SK-N-SH (cell line): Measurements from ENCODE around the gene BNIP5. TPM values are rescaled to one million over a fixed set of nuclear protein-coding genes. Genes with fewer than 3 reads are reported as not detected.

Source experiments
- CTCF ChIA-PET: fragments of 300-600, 350-600 bp; formaldehyde crosslinking; extraction: SDS; loops from one replicate; lab custom pipeline; 2021; lab: Yijun Ruan, JAX
- POLR2A ChIA-PET: fragments of 350-600 bp; sonication (Branson Sonifier 250); formaldehyde crosslinking; extraction: SDS; loops from one replicate; lab custom pipeline; 2020; ENCODE audit warnings: antibody characterized with exemption, inconsistent platforms; lab: Yijun Ruan, JAX
- DNase-seq: peaks from one replicate; pipeline ENCODE4 v3.0.0; 2012
- H2AFZ ChIP-seq: fragments of 200-600 bp; sonication (generic); 2 replicates; pipeline ENCODE4 v1.8.1; 2016; ENCODE audit warnings: antibody characterized with exemption, mild to moderate bottlenecking, low read depth
- H3F3A ChIP-seq: fragments of 200-600 bp; sonication (generic); replicated peaks from 2 replicates; pipeline ENCODE3; 2016; ENCODE audit warnings: antibody characterized with exemption, mild to moderate bottlenecking; ENCODE audit not compliant: insufficient read depth
- H3K27ac ChIP-seq, 2 experiments: fragments of 200-500 bp in 1 of 2; fragments of 200-600 bp in 1 of 2; sonication (Bioruptor generic) in 1 of 2; sonication (generic), shearing (Covaris generic) in 1 of 2; 2 replicates each; pipeline versions ENCODE4 v1.5.1 to v1.6.1; 2014 to 2016; ENCODE audit warnings: low read depth in 2 of 2, inconsistent platforms in 1 of 2, low read length in 1 of 2, mild to moderate bottlenecking in 1 of 2, mixed read lengths in 1 of 2
- H3K27me3 ChIP-seq: fragments of 200-600 bp; sonication (generic), shearing (Covaris generic); 2 replicates; pipeline ENCODE4 v1.6.1; 2016; ENCODE audit warnings: mixed run types; ENCODE audit not compliant: insufficient read depth
- H3K36me3 ChIP-seq, 2 experiments: fragments of 200-500 bp in 1 of 2; fragments of 200-600 bp in 1 of 2; sonication (Bioruptor generic) in 1 of 2; sonication (generic) in 1 of 2; replicated peaks in 1 of 2; 2 replicates each; pipeline versions ENCODE3 to v1.5.1; 2014 to 2016; ENCODE audit warnings: low read length in 1 of 2, mild to moderate bottlenecking in 1 of 2; ENCODE audit not compliant: insufficient read depth in 2 of 2, control insufficient read depth in 1 of 2
- H3K4me1 ChIP-seq, 2 experiments: fragments of 200-500 bp in 1 of 2; fragments of 200-600 bp in 1 of 2; sonication (Bioruptor generic) in 1 of 2; sonication (generic), shearing (Covaris generic) in 1 of 2; 2 replicates each; pipeline versions ENCODE4 v1.5.1 to v1.6.1; 2014 to 2016; ENCODE audit warnings: low read depth in 1 of 2, low read length in 1 of 2, mixed run types in 1 of 2; ENCODE audit not compliant: insufficient read depth in 2 of 2, control insufficient read depth in 1 of 2
- H3K4me2 ChIP-seq: fragments of 200-600 bp; sonication (generic), shearing (Covaris generic); 2 replicates; pipeline ENCODE4 v1.6.1; 2017; ENCODE audit warnings: mixed run types
- H3K4me3 ChIP-seq, 2 experiments: fragments of 200-500 bp in 1 of 2; fragments of 200-600 bp in 1 of 2; sonication (Bioruptor generic) in 1 of 2; sonication (generic), shearing (Covaris generic) in 1 of 2; 2 replicates each; pipeline versions ENCODE4 v1.5.1 to v1.8.1; 2014 to 2016; ENCODE audit warnings: low read depth in 2 of 2, inconsistent platforms in 1 of 2, low read length in 1 of 2, mild to moderate bottlenecking in 1 of 2, mixed read lengths in 1 of 2, moderate library complexity in 1 of 2
- H3K79me2 ChIP-seq: fragments of 200-600 bp; sonication (generic); 2 replicates; pipeline ENCODE4 v1.8.1; 2017; ENCODE audit warnings: mild to moderate bottlenecking; ENCODE audit not compliant: insufficient read depth
- H3K9ac ChIP-seq: fragments of 200-600 bp; sonication (generic); 2 replicates; pipeline ENCODE4 v1.6.1; 2017; ENCODE audit warnings: mixed run types
- H3K9me2 ChIP-seq: fragments of 200-600 bp; sonication (generic); 2 replicates; pipeline ENCODE4 v1.6.1; 2017; ENCODE audit warnings: mixed run types
- H3K9me3 ChIP-seq: fragments of 200-600 bp; sonication (generic); 2 replicates; pipeline ENCODE4 v1.6.1; 2017; ENCODE audit warnings: mixed run types, mild to moderate bottlenecking, moderate library complexity
- H4K20me1 ChIP-seq: fragments of 200-600 bp; sonication (generic); 2 replicates; pipeline ENCODE4 v1.6.1; 2017; ENCODE audit warnings: mild to moderate bottlenecking, mixed run types; ENCODE audit not compliant: insufficient read depth
- EP300 ChIP-seq, 2 experiments: IDR thresholded peaks; 2 replicates each; pipeline versions ENCODE4 v1.4.0 to v1.6.1; 2012; ENCODE audit warnings: borderline replicate concordance in 1 of 2, low read depth in 1 of 2, low read length in 1 of 2
- EZH2phosphoT487 ChIP-seq: fragments of 200-600 bp; sonication (generic); IDR thresholded peaks from 2 replicates; pipeline ENCODE4 v1.6.1; 2017; ENCODE audit warnings: low read depth, mixed run types, mild to moderate bottlenecking, antibody characterized with exemption, moderate library complexity, borderline replicate concordance
- FOSL2 ChIP-seq: IDR thresholded peaks from 2 replicates; pipeline ENCODE4 v1.4.0; 2012; ENCODE audit warnings: low read depth, mild to moderate bottlenecking, moderate library complexity, borderline replicate concordance
- FOXJ3 ChIP-seq: sonication (generic); formaldehyde crosslinking; IDR thresholded peaks from 2 replicates; pipeline ENCODE4 v1.5.1; 2020; ENCODE audit warnings: mild to moderate bottlenecking, missing genetic modification reagents
- GABPA ChIP-seq: IDR thresholded peaks from 2 replicates; pipeline ENCODE4 v1.4.0; 2012; ENCODE audit warnings: low read depth, mild to moderate bottlenecking
- GATA2 ChIP-seq: sonication (generic); formaldehyde crosslinking; IDR thresholded peaks from 2 replicates; pipeline ENCODE4 v1.5.0; 2020; ENCODE audit warnings: mild to moderate bottlenecking, missing genetic modification reagents
- JUND ChIP-seq: IDR thresholded peaks from 2 replicates; pipeline ENCODE4 v1.4.0; 2012
- MAX ChIP-seq: IDR thresholded peaks from 2 replicates; pipeline ENCODE4 v1.4.0; 2012; ENCODE audit warnings: low read depth
- MXI1 ChIP-seq: IDR thresholded peaks from 2 replicates; pipeline ENCODE4 v1.6.1; 2012; ENCODE audit warnings: mild to moderate bottlenecking, low read depth, low read length, improper control_type of control experiment
- POLR2AphosphoS5 ChIP-seq: IDR thresholded peaks from 2 replicates; pipeline ENCODE4 v1.6.1; 2012; ENCODE audit warnings: low read depth, low read length
- RXRA ChIP-seq: IDR thresholded peaks from 2 replicates; pipeline ENCODE4 v1.4.0; 2012; ENCODE audit warnings: low read depth, mild to moderate bottlenecking, borderline replicate concordance
- SIN3A ChIP-seq: IDR thresholded peaks from 2 replicates; pipeline ENCODE4 v1.6.1; 2012; ENCODE audit warnings: low read depth, mild to moderate bottlenecking, low read length, moderate library complexity, borderline replicate concordance
- SMC3 ChIP-seq: IDR thresholded peaks from 2 replicates; pipeline ENCODE4 v1.6.1; 2012; ENCODE audit warnings: low read depth, low read length, improper control_type of control experiment
- USF1 ChIP-seq: IDR thresholded peaks from 2 replicates; pipeline ENCODE4 v1.4.0; 2012; ENCODE audit warnings: low read depth, borderline replicate concordance
- WGBS: methylation state at CpG from one replicate; pipeline ENCODE4 v1.1.6; 2017; ENCODE audit warnings: low lambda C conversion rate; 5-methylcytosine and 5-hydroxymethylcytosine counted together
- polyA plus RNA-seq, 3 experiments: library from polyadenylated mRNA; depleted of rRNA; stranded (reverse); fragments of >200 nt; gene quantifications; 2 replicates each; pipeline ENCODE4 v1.2.3, GENCODE V29; 2012
- TF ChIP-seq, protein P1 (sequence below): IDR thresholded peaks from 2 replicates; pipeline ENCODE4 v1.6.1; 2012; ENCODE audit warnings: mild to moderate bottlenecking, low read depth, low read length, moderate library complexity
- TF ChIP-seq, protein P2 (sequence below): IDR thresholded peaks from 2 replicates; pipeline ENCODE4 v1.4.0; 2012; ENCODE audit warnings: low read depth, borderline replicate concordance
- TF ChIP-seq, protein P3 (sequence below): fragments of 150-350 bp; IDR thresholded peaks from 2 replicates; pipeline ENCODE4 v1.6.1; 2016; ENCODE audit warnings: mild to moderate bottlenecking, low read depth, low read length
- TF ChIP-seq, protein P4 (sequence below): fragments of 150-350 bp; IDR thresholded peaks from 2 replicates; pipeline ENCODE4 v1.6.1; 2017; ENCODE audit warnings: antibody characterized with exemption, low read length, low read depth, borderline replicate concordance

BNIP5 gene
- polyA plus RNA-seq, 1 of the 3 experiments (the other 2 are of a cell fraction) = not detected

DNA sequence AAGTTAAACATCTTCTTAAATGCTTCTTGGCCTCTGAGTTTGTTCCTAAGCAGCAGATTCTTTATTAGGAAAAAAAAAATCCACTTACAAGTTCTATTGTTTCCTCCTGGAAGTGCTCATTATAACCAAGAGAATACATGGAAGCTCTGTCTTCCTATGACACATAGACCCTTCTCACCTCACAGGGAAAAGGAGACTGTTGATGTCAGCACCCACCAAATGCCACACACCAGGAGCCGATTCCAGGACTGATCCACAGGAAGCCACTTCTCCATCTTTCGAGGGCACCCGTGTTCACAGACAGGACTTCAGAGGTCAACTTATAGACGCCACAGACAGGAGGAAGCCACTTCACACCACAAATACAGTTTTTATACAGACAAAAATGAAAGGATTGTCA, 13.4 kb upstream of the BNIP5 start (continued):
- TF ChIP-seq FOSL2 = no peak
- TF ChIP-seq, protein P1, sequence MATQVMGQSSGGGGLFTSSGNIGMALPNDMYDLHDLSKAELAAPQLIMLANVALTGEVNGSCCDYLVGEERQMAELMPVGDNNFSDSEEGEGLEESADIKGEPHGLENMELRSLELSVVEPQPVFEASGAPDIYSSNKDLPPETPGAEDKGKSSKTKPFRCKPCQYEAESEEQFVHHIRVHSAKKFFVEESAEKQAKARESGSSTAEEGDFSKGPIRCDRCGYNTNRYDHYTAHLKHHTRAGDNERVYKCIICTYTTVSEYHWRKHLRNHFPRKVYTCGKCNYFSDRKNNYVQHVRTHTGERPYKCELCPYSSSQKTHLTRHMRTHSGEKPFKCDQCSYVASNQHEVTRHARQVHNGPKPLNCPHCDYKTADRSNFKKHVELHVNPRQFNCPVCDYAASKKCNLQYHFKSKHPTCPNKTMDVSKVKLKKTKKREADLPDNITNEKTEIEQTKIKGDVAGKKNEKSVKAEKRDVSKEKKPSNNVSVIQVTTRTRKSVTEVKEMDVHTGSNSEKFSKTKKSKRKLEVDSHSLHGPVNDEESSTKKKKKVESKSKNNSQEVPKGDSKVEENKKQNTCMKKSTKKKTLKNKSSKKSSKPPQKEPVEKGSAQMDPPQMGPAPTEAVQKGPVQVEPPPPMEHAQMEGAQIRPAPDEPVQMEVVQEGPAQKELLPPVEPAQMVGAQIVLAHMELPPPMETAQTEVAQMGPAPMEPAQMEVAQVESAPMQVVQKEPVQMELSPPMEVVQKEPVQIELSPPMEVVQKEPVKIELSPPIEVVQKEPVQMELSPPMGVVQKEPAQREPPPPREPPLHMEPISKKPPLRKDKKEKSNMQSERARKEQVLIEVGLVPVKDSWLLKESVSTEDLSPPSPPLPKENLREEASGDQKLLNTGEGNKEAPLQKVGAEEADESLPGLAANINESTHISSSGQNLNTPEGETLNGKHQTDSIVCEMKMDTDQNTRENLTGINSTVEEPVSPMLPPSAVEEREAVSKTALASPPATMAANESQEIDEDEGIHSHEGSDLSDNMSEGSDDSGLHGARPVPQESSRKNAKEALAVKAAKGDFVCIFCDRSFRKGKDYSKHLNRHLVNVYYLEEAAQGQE = no peak
- TF ChIP-seq, all 33 proteins: peak for 0

- Histone ChIP-seq H3K4me1 (peaks cover 6 to 9% of the 10 kb centered on the region in 2 experiments; a peak in 2 of 4 replicates), H3K4me3 (no peak overlapping the region), H3K9ac (no peak overlapping the region), H3K9me3 (no peaks in the 10 kb centered on the region), H3K27ac (no peak overlapping the region), H3K9me2 (no peaks in the 10 kb centered on the region), H3K79me2 (no peaks in the 10 kb centered on the region), H2AFZ (no peak overlapping the region), H3K36me3 (no peaks in the 10 kb centered on the region), H3F3A (no peaks in the 10 kb centered on the region), H3K4me2 (no peak overlapping the region), H3K27me3 (no peaks in the 10 kb centered on the region), H4K20me1 (no peaks in the 10 kb centered on the region)
- WGBS = 79% methylated on average over 6 of the region's 6 CpGs
- ChIA-PET CTCF (interaction anchor here (0.8 to 9.3 kb wide), 5 partner anchors 9 to 74 kb away, joined by 3 to 69 read pairs (median 7); no protein-coding TSS in a partner anchor), POLR2A (no interaction called here)
- no peak for DNase-seq
- TF ChIP-seq, protein P2, sequence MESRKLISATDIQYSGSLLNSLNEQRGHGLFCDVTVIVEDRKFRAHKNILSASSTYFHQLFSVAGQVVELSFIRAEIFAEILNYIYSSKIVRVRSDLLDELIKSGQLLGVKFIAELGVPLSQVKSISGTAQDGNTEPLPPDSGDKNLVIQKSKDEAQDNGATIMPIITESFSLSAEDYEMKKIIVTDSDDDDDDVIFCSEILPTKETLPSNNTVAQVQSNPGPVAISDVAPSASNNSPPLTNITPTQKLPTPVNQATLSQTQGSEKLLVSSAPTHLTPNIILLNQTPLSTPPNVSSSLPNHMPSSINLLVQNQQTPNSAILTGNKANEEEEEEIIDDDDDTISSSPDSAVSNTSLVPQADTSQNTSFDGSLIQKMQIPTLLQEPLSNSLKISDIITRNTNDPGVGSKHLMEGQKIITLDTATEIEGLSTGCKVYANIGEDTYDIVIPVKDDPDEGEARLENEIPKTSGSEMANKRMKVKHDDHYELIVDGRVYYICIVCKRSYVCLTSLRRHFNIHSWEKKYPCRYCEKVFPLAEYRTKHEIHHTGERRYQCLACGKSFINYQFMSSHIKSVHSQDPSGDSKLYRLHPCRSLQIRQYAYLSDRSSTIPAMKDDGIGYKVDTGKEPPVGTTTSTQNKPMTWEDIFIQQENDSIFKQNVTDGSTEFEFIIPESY = no peak
- TF ChIP-seq MXI1 (no peak), EZH2phosphoT487 (no peak), USF1 (no peak), MAX (no peak), FOXJ3 (CRISPR knock-in tag) (no peak), JUND (no peak), RXRA (no peak), GABPA (no peak), SIN3A (no peak), POLR2AphosphoS5 (no peak), SMC3 (no peak), EP300 (IDR thresholded peaks at IDR 0.05; ENCODE audit: borderline replicate concordance in 1 of 2, low read depth in 1 of 2, low read length in 1 of 2) (no peak), GATA2 (CRISPR knock-in tag) (no peak)
- TF ChIP-seq, protein P1 = no peak
- TF ChIP-seq, protein P3, sequence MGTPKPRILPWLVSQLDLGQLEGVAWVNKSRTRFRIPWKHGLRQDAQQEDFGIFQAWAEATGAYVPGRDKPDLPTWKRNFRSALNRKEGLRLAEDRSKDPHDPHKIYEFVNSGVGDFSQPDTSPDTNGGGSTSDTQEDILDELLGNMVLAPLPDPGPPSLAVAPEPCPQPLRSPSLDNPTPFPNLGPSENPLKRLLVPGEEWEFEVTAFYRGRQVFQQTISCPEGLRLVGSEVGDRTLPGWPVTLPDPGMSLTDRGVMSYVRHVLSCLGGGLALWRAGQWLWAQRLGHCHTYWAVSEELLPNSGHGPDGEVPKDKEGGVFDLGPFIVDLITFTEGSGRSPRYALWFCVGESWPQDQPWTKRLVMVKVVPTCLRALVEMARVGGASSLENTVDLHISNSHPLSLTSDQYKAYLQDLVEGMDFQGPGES = no peak
- TF ChIP-seq, protein P4, sequence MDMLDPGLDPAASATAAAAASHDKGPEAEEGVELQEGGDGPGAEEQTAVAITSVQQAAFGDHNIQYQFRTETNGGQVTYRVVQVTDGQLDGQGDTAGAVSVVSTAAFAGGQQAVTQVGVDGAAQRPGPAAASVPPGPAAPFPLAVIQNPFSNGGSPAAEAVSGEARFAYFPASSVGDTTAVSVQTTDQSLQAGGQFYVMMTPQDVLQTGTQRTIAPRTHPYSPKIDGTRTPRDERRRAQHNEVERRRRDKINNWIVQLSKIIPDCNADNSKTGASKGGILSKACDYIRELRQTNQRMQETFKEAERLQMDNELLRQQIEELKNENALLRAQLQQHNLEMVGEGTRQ = no peak
These were observed 12.6 kb upstream of the BNIP5 start for GRCh38 chr6:36349240-36349639.
